GM19238 (cell line): ENCODE measurements around the gene SORBS1.
A peak's percentile ranks its signal among the peaks of the same experiment; 100 is the strongest.

Experiments used
- DNase-seq: peaks from one replicate; pipeline ENCODE4 v3.0.0; 2011; ENCODE audit warnings: low spot score; ENCODE audit not compliant: insufficient read length

SORBS1 gene

DNA sequence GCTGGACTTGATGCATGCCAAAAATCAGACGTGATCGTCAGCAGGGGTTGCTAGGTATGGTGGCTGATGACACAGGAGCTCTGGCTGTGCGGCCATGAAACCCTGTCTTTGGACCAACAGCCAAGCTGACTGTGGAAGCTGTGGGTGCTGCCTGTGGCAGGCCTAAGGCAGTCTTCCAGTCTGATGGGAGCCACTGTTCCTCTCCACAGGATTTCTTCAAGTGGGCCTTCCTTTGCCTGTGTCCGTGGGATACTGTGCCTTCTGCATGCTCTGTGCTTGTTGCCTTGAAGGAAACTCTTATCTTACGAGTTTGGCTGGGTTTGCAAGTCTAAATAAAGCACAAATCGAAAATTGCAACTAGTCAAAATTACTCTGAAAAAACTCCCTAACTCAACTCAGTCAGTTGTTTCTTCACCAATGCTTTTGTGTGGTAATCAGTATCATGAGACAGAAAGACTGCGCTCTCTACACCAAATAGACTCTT, 168.4 kb downstream of the SORBS1 start:
- DNase-seq = no peak

DNA sequence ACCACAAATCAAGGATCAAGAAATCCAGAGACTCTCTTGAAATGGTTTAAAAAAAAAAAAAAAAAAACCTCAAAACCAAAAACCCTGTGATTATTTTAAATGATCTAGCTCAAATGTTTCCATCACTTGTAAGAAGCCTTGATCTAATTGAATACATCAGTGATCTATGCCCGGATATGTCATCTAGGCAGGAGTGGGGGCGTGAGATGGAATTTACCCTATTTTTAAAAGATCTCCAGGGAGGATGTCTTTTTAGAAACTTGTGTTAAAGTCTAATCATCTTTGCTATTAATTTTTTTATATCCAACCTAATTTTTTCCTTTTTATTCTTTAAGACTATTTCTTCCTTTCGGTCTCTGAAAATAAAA, 169.0 kb downstream of the SORBS1 start:
- DNase-seq = no peak

DNA sequence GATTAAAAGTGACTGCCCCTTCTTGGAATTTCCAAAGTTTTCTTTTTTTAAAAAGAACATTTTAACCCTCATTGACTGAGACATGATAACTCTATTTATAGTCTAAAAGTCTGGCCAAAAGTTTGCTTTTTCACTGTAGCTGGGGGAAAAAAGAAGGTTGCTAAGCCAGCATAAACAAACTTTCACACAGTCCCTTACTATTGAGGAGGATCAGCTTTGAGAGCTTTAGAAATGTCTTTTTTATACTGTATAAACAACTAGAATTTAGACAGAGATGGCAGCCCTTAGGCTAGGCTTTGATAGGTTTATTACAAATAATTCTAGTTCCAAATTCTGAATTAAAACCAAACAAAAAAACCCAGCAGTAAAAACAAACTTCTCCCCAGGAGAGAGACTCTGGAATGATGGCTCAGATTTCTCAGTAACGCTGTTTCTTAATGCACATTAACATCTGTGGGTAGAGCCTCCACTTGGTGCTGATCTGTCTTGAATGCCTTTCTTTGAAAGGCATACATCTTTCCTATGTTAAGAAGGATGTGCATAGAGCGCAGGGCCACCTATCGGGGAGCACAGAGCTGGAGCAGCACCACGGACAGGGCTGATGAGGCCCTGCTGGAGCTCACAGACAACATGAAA, 169.5 kb downstream of the SORBS1 start:
- no peak for DNase-seq

DNA sequence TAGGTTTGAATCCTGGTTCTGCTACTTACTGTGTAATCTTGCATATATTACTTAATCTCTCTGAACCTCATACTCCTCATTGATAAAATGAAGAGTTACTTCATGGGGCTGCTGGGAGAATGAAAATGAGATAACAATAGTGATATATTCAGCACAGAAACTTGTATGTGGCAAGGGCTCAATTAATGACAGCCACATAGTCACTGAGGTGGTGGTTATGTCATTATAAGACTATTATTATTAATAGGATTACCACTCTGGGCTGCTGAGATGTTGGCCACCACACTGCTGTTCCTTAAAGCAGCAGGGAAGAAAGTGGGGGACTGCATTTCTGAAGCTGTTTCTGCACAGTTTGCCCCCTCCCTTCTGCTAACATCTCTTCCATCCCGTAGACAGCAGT, 170.0 kb downstream of the SORBS1 start:
- no peak for DNase-seq

DNA sequence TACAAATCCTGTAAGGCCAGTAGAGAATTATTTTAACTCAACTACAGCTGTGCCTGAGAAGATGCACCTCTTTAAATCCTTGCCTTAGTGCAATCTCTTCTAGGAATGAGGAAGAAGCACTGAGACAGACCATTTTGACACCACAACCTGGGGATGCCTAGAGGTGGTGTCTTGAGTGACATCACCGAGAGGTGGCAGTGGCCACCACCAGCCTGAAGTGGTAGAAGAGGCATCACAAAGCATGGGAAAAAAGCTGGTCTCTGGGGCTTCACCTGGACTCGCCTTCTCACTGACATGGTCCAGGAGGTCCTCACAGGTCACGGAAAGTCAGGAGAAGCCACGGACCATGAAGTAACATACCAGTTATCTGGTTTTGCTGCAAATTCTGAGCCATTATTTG, 171.2 kb downstream of the SORBS1 start:
- no peak for DNase-seq

DNA sequence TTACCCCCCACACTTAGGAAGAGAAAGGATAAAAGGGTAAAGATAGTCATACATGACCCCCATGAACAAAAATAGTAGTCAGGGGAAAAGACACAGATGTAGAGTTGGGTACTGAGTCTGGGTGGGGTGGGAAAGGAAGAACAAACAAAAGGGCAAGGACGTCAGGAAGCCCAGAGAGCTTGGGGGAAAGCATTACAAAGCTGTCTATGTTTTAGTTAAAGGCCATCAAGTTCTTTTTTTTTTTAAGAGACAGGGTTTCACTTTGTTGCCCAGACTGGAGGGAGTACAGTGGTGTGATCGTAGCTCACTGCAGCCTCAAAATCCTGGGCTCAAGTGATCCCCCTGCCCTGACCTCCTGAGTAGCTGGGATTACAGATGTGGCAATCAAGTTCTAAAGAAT, 172.0 kb downstream of the SORBS1 start:
- DNase-seq = no peak

DNA sequence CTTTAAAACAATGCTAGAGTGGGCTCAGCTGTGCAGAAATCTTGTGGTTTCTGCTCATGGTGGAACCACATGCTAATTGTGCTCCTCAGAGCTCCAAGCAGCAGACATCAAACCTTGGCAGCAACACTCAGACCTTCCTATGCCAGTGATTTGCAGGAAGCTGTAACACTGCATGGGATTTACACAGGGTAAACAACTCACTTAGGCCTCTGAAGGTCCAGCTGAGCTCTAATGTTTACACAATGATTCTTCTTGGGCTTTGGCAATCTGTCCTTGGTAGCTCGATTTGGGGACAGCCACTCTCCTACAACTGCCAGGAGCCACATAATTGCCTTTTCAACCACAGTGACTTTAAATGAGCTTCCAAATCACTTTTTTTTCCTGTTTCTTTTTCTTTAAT, 172.6 kb downstream of the SORBS1 start:
- DNase-seq = no peak

DNA sequence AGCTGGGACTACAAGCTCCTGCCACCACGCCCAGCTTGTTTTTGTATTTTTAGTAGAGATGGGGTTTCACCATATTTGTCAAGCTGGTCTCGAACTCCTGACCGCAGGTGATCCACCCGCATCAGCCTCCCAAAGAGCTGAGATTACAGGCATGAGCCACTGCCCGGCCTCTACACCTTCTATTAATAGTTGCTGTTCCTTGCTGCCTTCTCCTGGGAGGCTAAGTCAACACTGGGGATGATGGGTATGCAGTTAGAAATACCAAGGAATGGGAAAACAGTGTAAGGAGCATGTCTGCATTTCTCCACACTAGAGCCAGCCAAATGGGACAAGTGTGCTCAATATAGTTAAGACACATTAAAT, 173.1 kb downstream of the SORBS1 start:
- DNase-seq = no peak

DNA sequence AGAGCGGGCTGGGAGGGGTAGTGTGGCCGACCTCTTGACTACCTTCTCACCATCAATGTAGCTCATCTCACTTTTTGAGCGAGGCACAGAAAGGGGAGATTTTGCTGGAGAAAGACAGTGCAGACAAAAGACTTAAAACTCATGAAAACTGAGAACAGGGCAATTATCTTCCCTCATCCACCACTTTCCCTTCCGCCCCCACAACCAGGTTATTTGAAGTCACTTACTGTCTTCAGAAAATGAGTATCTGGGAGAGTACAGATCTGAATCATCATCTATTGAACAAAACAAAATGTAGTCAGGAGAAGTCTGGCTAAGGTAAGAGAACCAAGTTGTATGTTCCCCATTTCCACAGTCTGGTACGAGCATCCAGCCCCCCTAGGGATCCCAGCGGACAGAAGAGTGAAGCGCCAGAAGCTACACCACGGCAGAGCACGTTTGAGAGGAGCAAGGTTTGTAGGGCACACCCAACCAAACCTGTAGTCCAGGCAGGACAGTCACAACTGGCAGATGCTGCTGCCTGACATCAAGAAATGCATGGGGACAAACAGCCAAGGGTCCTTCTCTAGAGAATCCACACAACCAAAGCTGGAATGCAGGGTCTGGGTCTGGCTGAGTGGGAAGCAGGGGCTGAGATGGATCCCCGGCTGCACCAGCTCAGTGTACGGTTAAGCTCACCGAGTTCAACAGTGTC, 177.0 kb downstream of the SORBS1 start:
- DNase-seq = no peak

DNA sequence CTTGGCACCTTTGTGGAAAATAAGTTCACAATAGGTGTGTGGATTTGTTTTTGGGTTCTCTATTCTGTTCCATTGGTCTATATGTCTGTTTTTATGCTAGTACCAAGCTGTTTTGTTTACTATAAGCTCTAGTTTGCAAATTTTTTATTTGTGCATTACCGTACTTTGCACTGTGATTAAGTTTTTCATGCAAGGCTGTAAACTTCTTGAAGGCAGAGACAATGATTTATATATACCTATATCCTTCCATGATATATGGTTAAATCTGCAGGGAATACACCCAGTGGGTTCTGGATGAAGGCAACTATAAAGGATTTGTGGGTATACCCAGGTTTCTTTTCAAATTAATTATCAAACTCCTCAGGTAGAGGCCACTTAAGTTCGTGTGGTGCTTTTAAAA, 178.6 kb downstream of the SORBS1 start:
- no peak for DNase-seq

DNA sequence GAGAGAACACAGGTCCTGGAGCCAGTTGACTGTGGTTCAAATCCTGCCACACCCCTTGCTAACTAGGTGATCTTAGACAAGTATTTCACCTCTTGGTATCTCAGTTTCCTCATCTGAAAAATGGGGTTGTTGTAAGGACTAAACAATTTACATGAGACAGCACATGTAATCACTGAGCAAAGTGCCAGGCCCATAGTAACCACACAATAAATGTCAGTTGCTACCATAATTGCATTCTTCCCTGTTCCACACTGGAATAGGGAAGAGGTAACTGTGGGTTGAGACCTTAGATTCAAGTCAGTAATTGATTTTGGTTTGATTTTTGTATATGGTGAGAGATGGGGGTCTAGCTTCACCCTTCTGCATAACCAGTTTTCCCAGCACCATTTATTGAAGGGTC, 179.0 kb downstream of the SORBS1 start:
- DNase-seq = no peak

DNA sequence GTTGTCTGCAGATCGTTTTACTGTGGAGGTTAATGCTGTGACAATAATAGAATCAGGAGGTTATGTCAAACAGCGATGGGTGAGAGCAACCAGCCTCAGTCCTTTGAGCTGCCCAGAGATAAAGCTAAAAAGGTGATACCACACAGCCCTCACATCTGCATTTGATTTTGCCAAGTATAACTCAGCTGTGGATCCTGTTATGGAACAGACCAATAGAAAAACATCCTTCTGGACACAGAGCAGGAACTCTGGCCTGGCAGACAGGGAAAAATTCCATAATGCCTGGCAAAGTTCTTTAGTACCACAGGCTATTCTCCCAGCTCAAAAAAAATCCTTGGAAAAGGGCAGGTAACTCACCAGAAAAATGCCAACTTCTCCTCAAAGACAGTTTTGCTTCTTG, 183.2 kb downstream of the SORBS1 start:
- DNase-seq = no peak

DNA sequence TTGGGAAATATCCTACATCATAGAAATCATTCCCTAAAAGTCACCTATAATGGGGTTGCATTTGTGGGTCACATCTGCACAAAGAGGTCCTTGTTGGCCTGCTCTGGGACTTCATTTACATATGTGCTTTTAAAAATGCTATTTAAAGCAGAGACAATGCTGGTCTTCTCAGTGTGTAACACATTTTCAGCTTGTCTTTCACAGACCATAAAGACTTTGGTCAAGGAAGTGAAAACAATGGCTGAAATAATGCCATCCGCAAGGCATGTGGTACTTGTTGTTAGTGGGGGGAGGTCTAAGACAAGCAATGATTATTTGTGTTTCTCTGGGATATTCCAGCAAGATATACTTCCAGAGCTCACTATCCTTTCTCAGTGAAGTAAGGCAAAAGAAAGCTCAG, 185.8 kb downstream of the SORBS1 start:
- DNase-seq = no peak

DNA sequence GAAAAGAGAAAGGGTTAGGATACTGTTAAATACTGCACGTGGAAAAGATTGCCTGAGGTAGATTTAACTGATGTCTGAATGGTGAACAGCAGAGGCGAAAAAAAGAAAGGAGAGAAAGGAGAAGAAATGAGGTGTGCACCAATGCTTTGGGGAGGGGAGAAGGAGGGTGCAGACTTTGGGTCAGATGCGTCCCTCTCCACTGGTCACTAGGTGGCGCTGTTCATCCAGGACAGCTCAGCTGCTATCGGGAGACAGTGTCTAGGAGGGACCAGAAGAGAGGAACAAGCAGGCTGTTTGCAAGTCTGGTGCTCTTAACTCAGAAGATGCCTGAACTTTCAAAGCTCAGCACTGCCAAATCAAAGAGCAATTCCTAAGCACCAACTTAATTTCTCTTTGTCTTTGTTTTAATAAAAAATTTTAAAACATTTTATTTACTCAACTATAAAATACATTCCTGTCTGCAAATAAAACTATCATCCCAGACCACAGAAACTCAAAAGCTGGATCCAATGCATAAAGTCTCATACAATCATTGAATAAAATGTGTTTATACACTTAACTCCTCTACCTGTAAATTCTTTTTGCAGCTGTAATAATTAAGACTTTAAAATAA, 186.5 kb downstream of the SORBS1 start:
- DNase-seq = peak; percentile 64

DNA sequence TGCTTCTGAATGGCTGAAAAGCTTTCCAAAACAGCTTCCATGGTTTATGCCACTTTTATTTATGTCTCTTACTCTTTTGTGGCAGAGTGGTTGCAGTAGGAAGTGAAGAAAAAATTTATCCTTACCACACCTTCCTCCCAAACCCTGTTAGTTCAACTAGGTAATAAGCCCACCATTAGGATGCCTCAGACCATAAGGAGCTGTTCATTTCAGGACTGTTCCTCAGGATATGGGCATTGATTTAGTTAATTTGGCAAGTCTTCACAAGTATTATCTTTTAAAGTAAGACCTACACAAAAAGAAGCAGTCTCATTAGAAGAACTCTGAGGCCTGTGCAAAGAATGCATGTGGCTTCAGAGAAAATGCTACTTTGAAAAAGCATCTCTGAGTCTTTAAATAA, 187.5 kb downstream of the SORBS1 start:
- DNase-seq = no peak

DNA sequence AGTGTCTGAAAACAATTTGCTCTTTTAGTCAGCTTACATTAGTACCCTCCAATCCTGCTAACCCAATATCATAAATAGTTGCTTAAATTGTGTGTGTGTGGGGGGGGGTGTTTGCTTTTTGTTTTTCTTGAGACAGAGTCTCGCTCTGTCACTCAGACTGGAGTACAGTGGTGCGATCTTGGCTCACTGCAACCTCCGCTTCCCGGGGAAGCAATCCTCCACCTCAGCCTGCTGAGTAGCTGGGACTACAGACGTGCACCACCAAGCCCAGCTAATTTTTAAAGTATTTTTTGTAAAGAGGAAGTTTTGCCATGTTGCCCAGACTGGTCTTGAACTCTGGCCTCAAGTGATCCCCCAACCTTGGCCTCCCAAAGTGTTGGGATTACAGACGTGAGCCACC, 196.8 kb downstream of the SORBS1 start:
- DNase-seq = no peak

DNA sequence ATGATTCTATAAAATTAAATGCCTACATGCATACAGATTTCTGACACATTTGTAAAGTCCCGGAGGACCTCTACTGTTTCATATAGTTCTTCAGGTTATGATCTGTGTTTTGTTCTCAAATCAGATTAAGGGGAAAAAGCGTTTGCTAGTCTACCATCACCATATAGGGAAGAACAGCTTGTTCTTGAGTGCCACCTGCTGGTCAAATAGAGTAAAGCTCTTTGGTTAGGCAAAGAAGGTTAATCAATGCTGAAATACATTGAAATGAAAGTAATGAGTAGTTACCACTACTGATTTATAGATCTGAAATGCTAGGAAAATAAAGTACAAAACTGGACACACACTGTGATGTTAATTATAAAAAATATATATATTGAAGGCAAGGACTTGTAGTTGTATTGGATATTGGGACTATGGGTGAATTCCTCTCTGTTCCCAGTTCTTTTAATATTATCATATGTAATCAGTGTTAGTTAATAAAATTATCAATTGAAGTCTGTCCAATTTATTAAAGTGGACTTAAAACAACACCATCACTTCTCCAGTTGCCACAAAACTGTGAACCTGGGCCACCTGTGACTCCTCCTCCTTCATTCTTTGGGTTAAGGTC, 197.8 kb downstream of the SORBS1 start:
- peak; percentile 43 for DNase-seq

DNA sequence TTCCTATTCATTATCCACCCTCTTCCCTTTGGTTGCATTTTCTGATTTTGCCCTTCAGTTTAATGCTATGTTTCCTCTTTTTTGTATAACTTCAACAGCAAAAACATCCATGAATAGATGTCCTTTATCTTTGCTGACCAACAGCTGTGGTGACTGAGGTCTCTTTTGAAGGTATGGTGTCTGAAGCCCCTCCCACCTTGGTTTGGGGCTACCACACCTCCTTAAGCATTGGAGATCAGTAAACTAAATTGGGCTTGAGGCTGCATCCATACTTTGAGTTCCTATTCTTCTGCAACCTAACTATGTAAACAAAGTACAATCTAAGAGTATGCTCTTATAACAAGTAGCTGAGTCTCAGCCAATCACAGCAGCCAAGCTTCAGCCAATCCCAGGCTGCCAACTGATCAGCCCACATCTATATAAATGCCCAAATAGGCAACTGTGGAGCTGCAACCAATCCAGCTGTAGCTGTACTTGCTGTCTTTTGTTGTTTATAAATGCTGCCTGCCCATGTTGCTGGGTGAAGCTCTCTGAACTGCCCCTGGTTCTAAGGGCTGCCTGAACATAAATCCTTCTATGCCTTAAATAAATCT, 201.0 kb downstream of the SORBS1 start:
- no peak for DNase-seq

DNA sequence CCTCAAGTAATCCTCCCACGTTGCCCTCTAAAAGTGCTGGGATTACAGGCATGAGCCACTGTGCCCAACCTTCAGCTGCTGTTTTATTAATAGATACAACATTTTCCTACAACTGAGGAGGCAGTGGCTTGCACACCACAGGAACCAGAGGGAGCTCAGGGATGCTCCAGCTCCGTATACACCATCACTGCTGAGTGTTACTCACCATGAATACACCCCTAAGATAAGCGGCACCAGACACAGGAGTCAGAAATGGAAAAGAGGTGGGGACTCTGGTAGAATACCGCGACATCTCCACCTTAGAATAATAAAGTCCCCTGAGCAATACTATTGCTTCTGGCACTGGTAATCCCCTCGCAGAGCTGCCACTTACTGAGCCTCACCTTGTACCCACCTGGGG, 201.7 kb downstream of the SORBS1 start:
- no peak for DNase-seq

DNA sequence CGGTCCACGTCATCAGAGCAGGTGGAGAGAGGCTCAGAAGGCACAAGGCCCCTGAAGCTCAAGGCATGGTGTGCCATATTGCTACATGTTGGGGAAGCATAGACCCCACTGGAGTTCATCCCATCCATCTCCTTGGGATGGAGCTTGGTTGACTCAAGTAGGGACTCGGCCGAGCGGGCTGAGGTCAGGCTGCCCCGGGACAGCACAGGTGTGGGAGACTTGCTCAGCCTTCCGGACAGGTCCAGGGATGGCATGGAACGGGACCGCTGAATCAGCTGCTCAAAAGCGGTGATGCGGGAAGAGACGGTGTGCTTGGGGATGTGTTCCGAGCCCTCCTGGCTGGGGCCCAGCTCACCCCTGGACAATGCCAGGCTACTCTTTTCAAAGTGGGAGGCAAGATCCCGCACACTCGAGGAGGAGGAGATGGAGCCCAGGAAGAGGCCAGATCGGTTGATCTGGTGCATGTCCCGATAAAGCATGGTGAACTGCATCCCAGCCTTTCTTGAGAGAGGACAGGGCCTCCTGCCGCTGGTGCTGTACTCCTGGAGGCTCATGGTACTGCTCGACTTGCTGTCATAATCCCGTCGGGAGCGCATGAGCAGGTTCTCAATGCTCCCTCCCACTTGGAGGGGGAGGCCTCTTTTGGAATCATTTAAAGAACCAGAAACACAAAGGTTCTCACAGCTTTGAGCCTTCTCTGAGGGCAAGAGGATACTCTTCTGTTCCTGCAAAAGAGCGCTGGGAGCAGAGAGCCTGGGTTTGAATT, 204.8 kb downstream of the SORBS1 start:
- no peak for DNase-seq

DNA sequence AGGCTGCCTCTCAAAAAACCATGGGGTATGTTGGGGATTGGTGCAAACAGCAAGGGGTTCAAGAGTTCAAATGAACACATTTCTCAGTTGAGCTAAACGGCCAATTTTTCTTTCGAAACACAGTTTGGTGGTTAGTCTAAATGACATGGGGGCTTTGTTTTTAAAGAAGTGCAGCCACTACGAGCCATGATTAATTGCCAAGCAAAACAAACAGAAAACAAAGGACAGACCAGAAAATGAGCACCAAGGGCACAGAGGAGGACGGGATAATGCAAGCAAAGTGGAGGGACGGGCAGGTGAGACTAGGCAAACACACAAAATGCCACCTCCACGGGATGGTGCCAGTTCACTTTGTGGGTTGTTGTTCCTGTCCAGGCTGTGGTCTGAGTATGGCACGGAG, 205.9 kb downstream of the SORBS1 start:
- no peak for DNase-seq
